ENCODE results near the gene GPC6.

- TF ChIP-seq CTCF (IDR thresholded peaks at IDR 0.05) (no peak), POLR2A (IDR thresholded peaks at IDR 0.05) (no peak)
Observed at GRCh38 chr13:94020426-94020825, 793.8 kb downstream of the GPC6 start.
